AG09309 (cell line): Measurements from ENCODE around the gene SELENOK.

Experiments used
- DNase-seq: peaks from one replicate; pipeline ENCODE4 v3.0.0-alpha.2; 2010; ENCODE audit warnings: low read depth
- H3K4me3 ChIP-seq: 2 replicates; pipeline ENCODE4 v1.5.1; 2011; ENCODE audit warnings: mild to moderate bottlenecking, low read depth, low read length, moderate library complexity; ENCODE audit not compliant: control insufficient read depth
- TF ChIP-seq, protein P1 (sequence below): IDR thresholded peaks from 2 replicates; pipeline ENCODE4 v1.5.1; 2011; ENCODE audit warnings: mild to moderate bottlenecking, low read depth, low read length, inconsistent platforms; ENCODE audit not compliant: insufficient read depth, control insufficient read depth; ENCODE audit errors: missing control alignments

The SELENOK gene

DNA sequence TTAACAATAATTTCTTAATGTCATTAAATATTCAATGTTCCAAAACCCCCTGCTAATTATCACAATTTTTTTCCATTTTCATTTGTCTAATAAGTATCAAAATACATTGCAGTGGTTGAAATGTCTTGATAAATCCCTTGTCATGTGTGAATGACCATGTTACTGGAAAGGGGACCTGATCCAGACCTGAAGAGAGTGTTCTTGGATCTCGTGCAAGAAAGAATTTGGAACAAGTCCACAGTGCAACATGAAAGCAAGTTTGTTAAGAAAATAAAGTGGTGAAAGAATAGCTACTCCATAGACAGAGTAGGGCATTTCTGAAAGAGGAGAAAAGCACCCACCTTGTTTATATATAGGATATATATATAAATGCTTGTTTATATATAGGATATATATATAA is 10.4 kb upstream of the SELENOK start:
- TF ChIP-seq, protein P1, sequence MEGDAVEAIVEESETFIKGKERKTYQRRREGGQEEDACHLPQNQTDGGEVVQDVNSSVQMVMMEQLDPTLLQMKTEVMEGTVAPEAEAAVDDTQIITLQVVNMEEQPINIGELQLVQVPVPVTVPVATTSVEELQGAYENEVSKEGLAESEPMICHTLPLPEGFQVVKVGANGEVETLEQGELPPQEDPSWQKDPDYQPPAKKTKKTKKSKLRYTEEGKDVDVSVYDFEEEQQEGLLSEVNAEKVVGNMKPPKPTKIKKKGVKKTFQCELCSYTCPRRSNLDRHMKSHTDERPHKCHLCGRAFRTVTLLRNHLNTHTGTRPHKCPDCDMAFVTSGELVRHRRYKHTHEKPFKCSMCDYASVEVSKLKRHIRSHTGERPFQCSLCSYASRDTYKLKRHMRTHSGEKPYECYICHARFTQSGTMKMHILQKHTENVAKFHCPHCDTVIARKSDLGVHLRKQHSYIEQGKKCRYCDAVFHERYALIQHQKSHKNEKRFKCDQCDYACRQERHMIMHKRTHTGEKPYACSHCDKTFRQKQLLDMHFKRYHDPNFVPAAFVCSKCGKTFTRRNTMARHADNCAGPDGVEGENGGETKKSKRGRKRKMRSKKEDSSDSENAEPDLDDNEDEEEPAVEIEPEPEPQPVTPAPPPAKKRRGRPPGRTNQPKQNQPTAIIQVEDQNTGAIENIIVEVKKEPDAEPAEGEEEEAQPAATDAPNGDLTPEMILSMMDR: no peak
- no peak for DNase-seq
- H3K4me3 ChIP-seq: no peak overlapping the region

DNA sequence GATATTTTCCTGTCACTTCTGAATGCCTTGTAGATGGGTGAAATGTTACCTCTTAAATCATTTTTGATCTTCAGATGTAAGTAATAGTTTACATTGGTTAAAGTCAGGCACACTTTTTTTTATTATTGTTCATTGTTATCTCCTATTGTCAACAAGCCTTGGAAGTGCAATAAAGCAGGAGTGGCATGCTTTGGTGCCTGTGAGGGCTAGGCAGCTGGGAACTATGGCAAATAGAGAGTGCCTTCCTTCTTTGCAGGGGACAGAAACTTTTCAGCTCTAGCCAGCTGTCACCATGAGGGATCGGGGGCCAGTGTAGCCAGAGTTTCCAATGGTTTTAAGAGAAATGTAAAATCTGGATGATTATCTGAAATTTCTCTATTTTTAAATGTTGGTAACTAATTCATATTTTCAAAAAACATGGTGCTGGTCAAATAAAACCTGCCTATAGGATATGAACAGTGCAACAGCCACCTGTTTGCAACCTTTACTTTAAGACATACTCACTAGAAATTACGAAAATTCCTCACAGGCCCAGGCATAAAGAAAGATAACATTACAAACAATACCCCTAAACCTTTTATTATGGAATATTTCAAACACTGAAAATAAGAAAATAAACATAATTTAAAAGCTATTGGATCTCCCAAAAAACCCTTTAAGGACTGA is 9.1 kb upstream of the SELENOK start:
- DNase-seq: no peak
- TF ChIP-seq, protein P1: no peak
- no peak overlapping the region for H3K4me3 ChIP-seq

DNA sequence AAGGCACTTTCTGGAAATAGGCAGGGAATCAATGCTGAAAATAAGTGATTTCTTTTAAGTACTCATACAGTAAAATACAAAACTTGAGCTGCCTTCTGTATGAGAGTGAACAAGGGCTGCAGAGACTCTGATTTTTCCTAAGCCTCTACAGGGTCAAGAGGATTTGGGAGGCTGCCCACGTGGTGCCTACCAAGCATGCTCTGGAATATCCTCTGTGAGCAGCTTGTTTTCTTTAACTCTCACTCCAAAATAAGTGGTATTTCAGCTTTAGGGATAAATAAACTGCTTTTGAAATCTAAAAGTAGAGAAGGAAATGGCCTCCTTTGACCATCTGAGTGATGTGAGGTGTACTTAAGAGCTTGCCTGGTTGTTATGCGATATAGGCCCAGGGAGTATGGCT is 8.1 kb upstream of the SELENOK start:
- TF ChIP-seq, protein P1: no peak
- H3K4me3 ChIP-seq: no peak overlapping the region
- DNase-seq: no peak

DNA sequence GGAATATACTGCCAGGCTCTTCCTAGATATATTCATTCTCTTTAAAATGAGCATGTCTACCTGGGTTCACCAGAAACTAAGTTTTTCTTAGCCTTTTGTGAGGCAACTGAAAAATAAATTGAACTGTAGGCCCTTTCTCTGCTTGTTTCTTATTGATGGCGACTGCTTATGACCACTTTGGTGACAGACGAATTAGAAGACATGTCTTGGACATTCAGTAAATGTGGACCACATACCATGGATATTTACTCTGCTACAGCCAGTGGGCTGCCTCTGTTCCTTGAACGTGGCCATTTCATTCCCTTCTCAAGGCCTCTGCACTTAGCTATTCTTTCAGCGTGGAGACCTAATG is 603 bp upstream of the SELENOK start:
- H3K4me3 ChIP-seq: peak overlapping the region; percentile 72
- TF ChIP-seq, protein P1: no peak
- DNase-seq: no peak

DNA sequence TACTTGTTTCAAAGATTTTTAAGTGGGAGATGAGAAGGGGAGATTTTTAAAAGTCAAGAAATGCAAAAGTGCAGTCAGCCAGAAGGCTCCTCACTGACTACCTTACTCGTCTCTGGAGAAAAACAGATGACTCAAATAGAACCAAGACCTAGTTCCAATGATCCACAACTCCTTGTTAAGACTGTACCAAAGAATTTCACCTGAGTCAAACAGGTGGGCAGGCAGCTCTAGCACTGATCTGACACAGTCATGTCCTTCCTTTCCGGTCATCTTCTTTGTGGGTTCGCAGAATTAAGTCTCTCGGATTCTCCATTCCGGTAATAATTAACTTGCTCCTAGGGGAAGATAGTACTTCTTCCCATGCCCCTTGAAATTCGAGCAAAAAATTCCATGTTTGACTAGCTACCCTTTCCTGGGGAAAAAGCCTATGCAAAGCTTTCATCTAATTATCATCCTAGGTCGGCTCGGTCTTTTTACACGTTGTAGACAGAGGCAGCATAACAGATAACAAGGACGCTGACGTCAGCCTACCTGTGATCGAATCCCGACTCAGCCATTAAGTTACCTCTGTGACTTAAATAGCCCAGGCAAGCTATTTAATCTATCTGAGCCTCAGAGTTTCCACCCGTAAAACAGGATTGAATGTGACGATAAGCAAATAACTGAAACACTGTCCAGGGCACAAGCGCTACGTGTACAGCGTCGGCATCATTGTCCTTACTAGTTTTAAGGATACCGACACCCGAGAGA is 758 bp downstream of the SELENOK start:
- H3K4me3 ChIP-seq: peak overlapping the region; percentile 72
- TF ChIP-seq, protein P1: no peak
- DNase-seq: no peak

DNA sequence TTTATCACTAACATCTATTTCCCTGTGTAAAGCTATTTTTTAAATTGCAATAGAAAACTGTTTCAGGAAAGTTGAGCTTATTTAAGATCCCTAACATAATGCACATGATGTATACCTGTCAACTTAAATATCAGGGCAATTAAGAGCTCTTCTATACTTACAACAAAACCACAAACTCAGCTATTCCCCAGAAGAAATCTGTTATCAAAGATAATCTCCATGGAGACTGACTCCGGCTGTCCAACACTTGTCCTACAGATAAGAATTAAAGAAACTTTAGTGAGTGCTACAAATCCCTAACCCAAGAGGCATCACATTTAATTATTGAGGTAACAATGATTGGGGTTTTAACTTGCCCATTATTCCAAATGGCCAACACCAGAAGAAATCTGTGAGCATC is 3.4 kb downstream of the SELENOK start:
- H3K4me3 ChIP-seq: no peak overlapping the region
- DNase-seq: no peak
- TF ChIP-seq, protein P1: no peak
